NCI-H82 (cell line): ENCODE measurements around the gene TNS4.

Experiments used
- DNase-seq: peaks from one replicate; lab custom pipeline; 2025; lab: John Stamatoyannopoulos, UW

Gene TNS4

GRCh38 chr17:40437095-40437732, 64.2 kb downstream of the TNS4 start:
- no peak for DNase-seq

- no peak for DNase-seq
These were observed 64.8 kb downstream of the TNS4 start for GRCh38 chr17:40436636-40437035.

GRCh38 chr17:40433551-40434415, 67.6 kb downstream of the TNS4 start:
- peak; percentile 60 for DNase-seq

- DNase-seq: no peak
These were observed 68.4 kb downstream of the TNS4 start for GRCh38 chr17:40432864-40433528.

DNA sequence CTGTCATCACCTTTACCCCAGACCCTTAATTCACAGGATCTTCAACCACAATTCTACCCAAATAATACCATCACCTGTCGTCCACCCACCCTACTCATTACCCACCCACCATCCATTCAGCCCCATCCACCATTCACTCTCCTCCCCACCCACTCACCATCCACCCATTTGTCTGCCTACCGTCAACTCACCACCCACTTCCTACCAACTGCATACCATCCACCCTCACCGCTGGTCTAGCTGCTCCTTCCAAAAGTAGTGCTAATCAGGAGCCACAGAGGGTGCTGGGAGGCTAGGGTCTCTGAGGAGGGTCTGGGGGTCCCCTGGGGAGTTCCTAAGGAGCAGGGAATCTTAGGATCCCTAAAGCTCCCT, 70.2 kb downstream of the TNS4 start:
- DNase-seq: no peak

DNA sequence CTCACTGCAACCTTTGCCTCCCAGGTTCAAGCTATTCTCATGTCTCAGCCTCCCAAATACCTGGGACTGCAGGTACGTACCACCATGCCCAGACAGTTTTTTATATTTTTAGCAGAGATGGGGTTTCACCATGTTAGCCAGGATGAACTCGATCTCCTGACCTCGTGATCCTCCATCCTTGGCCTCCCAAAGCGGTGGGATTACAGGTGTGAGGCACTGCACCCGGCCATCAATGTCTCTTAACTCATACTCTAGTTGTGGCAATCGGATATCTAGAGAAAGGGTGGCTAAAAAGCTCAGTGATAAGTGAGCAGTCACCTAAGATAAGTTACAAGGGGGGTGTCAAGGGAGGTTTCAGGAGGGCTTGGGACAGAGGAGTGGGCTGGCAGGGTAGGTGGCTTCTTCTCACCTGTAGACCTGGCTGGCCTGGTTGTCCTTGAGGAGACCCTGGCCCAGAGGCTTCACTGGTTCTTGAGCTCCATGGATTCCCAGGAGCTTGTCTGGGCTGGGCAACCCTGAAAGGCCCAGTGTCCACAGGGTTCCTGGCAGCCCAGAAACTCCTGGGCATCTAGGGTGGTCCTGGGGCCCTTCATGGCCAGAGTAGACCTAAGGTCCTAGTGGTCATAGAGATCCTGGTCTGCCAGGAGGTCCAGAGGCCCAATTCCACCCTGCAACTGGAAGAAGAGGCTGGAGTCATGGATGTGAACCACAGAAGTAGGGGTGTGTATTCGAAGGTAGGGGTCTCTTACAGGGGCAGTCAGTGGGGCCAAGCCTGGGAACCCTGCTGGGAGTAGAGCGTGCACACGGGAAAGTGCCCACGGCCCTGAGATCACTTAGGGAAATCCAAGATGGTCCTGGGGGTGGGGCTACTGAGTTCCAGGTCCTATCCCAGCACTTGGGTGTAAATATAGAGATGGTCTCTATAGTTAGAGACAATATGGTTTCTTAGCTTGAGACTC, 70.9 kb downstream of the TNS4 start:
- no peak for DNase-seq

GRCh38 chr17:40427002-40427491, 74.4 kb downstream of the TNS4 start:
- DNase-seq: no peak
